GM23338 (cell line): ENCODE data around the gene CHSY1. TPM values are rescaled to one million over a fixed set of nuclear protein-coding genes. Genes with fewer than 3 reads are reported as not detected.
A peak's percentile ranks its signal among the peaks of the same experiment; 100 is the strongest.

ENCODE experiments used
- ATAC-seq: fragments of 200-7000 bp; cut with Tn5 transposase; 3 replicates; pipeline ENCODE4 v1.9.1; 2020
- DNase-seq: peaks from one replicate; pipeline ENCODE4 v3.0.0-alpha.2; 2015; ENCODE audit warnings: low spot score
- H2AFZ ChIP-seq: fragments of 200-600 bp; sonication (generic); 2 replicates; pipeline ENCODE4 v1.8.0; 2016; ENCODE audit warnings: antibody characterized with exemption, mild to moderate bottlenecking, moderate library complexity
- H3F3A ChIP-seq: fragments of 200-600 bp; sonication (generic); replicated peaks from 2 replicates; pipeline ENCODE4 v1.8.0; 2017; ENCODE audit warnings: antibody characterized with exemption, mixed run types, low read depth
- H3K27ac ChIP-seq: fragments of 200-600 bp; sonication (generic); 2 replicates; pipeline ENCODE4 v1.6.1; 2016; ENCODE audit warnings: low read depth
- H3K27me3 ChIP-seq: fragments of 200-600 bp; sonication (generic); 2 replicates; pipeline ENCODE4 v1.8.0; 2016; ENCODE audit warnings: mild to moderate bottlenecking, mixed run types, moderate library complexity; ENCODE audit not compliant: insufficient read depth
- H3K36me3 ChIP-seq: fragments of 200-600 bp; sonication (generic); 2 replicates; pipeline ENCODE4 v1.8.0; 2016; ENCODE audit warnings: mild to moderate bottlenecking; ENCODE audit not compliant: insufficient read depth
- H3K4me1 ChIP-seq: fragments of 200-600 bp; sonication (generic); 2 replicates; pipeline ENCODE4 v1.8.0; 2016; ENCODE audit warnings: mild to moderate bottlenecking, moderate library complexity; ENCODE audit not compliant: insufficient read depth
- H3K4me2 ChIP-seq: fragments of 200-600 bp; sonication (generic); 2 replicates; pipeline ENCODE4 v1.7.1; 2017; ENCODE audit warnings: mixed run types
- H3K4me3 ChIP-seq: fragments of 200-600 bp; sonication (generic); 2 replicates; pipeline ENCODE4 v1.6.1; 2016; ENCODE audit warnings: mixed run types
- H3K79me2 ChIP-seq: fragments of 200-600 bp; sonication (generic); replicated peaks from 2 replicates; pipeline ENCODE4 v1.8.0; 2017; ENCODE audit warnings: mild to moderate bottlenecking; ENCODE audit not compliant: insufficient read depth
- H3K9me2 ChIP-seq: fragments of 200-600 bp; sonication (generic); 2 replicates; pipeline ENCODE4 v1.8.0; 2017; ENCODE audit not compliant: insufficient read depth
- H4K20me1 ChIP-seq: fragments of 200-600 bp; sonication (generic); replicated peaks from 2 replicates; pipeline ENCODE4 v1.8.0; 2017; ENCODE audit warnings: mild to moderate bottlenecking; ENCODE audit not compliant: insufficient read depth
- H3K27ac Mint-ChIP-seq: 2 replicates; pipeline ENCODE4 v1.8.0; 2020; ENCODE audit warnings: inconsistent platforms, mild to moderate bottlenecking, moderate library complexity, mixed read lengths
- H3K27me3 Mint-ChIP-seq: 3 replicates; pipeline ENCODE4 v1.8.0; 2022; ENCODE audit warnings: low read depth, mild to moderate bottlenecking, moderate library complexity, mixed read lengths, inconsistent platforms; ENCODE audit not compliant: insufficient read depth, poor library complexity
- H3K36me3 Mint-ChIP-seq: 3 replicates; pipeline ENCODE4 v1.8.0; 2021; ENCODE audit warnings: low read depth, mild to moderate bottlenecking, inconsistent platforms, moderate library complexity, mixed read lengths
- H3K4me1 Mint-ChIP-seq: 3 replicates; pipeline ENCODE4 v1.8.0; 2020; ENCODE audit warnings: mild to moderate bottlenecking, inconsistent platforms, mixed read lengths
- H3K4me3 Mint-ChIP-seq: 3 replicates; pipeline ENCODE4 v1.8.0; 2021; ENCODE audit warnings: moderate library complexity, mild to moderate bottlenecking, inconsistent platforms, mixed read lengths
- H3K9me3 Mint-ChIP-seq: 3 replicates; pipeline ENCODE4 v1.8.0; 2020; ENCODE audit warnings: moderate library complexity, mild to moderate bottlenecking, inconsistent platforms, mixed read lengths
- EZH2 ChIP-seq: fragments of 200-600 bp; sonication (generic); IDR thresholded peaks from one replicate; pipeline ENCODE4 v1.8.0; 2017; ENCODE audit warnings: antibody characterized with exemption, mild to moderate bottlenecking, low read depth; ENCODE audit not compliant: unreplicated experiment
- EZH2phosphoT487 ChIP-seq: fragments of 200-600 bp; sonication (generic); IDR thresholded peaks from one replicate; pipeline ENCODE4 v1.8.1; 2018; ENCODE audit warnings: antibody characterized with exemption; ENCODE audit not compliant: unreplicated experiment
- NANOG ChIP-seq: IDR thresholded peaks from 2 replicates; pipeline ENCODE4 v1.6.1; 2016; ENCODE audit warnings: antibody characterized with exemption, borderline replicate concordance
- POLR2AphosphoS5 ChIP-seq: IDR thresholded peaks from 2 replicates; pipeline ENCODE4 v1.6.1; 2016; ENCODE audit warnings: antibody characterized with exemption, low read depth
- STAT1 ChIP-seq: IDR thresholded peaks from one replicate; pipeline ENCODE4 v1.6.1; 2016; ENCODE audit warnings: antibody characterized with exemption; ENCODE audit not compliant: unreplicated experiment
- ZNF114 ChIP-seq: fragments of 250-450 bp; sonication (Bioruptor Pico); IDR thresholded peaks from 2 replicates; pipeline ENCODE4 v1.5.0; 2020; ENCODE audit warnings: mild to moderate bottlenecking, moderate library complexity
- ZNF331 ChIP-seq: fragments of 250-450 bp; sonication (Bioruptor Pico); IDR thresholded peaks from 2 replicates; pipeline ENCODE4 v1.5.0; 2020; ENCODE audit warnings: low read depth, mild to moderate bottlenecking, moderate library complexity
- polyA plus RNA-seq: library from polyadenylated mRNA; unstranded; fragments of >200 nt; fragmentation: Nextera tagmentation; extraction: Ambion mirVana; gene quantifications from 2 replicates; pipeline ENCODE4 v1.2.1, GENCODE V29; 2016
- total RNA-seq: library from RNA; depleted of rRNA; stranded (reverse); fragments of >200 nt; shearing (Covaris generic); gene quantifications from 2 replicates; pipeline ENCODE4 v1.2.3, GENCODE V29; 2014
- TF ChIP-seq, protein P1 (sequence below): fragments of 250-450 bp; sonication (Bioruptor Pico); IDR thresholded peaks from 2 replicates; pipeline ENCODE4 v1.5.0; 2020; ENCODE audit warnings: mild to moderate bottlenecking, moderate library complexity
- TF ChIP-seq, protein P2 (sequence below), 2 experiments: fragments of 200-600 bp in 1 of 2; sonication (generic) in 1 of 2; conservative IDR thresholded peaks; 2 replicates each; pipeline versions ENCODE4 v1.5.1 to v1.6.1; 2016 to 2017; ENCODE audit warnings: antibody characterized with exemption in 2 of 2, low read depth in 2 of 2, mild to moderate bottlenecking in 2 of 2, moderate library complexity in 1 of 2

Gene CHSY1
- total and polyA plus RNA-seq, 2 experiments from 2014 or later = 9.8 to 47.7 TPM

DNA sequence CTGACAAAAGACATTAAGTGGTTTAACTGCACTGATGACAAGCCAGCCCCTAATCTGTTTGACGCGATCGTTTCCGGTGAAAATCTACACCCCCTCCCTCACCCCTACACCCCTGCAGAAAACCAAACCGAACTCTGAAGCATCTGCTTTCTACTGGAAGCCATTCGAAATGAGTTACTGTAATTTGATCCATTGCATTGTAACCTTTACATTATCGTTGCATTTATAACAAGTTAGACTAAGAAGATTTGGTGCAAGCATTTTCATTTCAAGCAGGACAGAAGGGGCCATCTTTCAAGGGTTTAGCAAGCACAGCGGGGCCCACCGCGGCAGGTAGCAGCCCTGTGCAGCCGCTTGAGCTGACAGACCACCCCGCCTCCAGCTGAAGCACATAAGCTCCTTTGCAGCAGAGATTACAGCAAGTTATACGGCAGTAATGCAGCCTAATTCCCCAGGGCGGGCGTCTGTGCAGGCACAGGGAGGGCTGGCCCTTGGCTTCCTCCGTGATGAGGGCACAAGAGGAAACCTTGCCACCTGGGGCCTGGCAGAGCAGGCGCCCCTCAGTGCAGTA, 79.3 kb downstream of the CHSY1 start:
- peaks cover 7% of the 10 kb centered on the region; the same call in 1 of the 2 replicates for H3K4me1 ChIP-seq
- peaks cover 11% of the 10 kb centered on the region for H3K79me2 ChIP-seq
- TF ChIP-seq STAT1 (no peak), EZH2phosphoT487 (no peak), POLR2AphosphoS5 (no peak), ZNF331 (CRISPR knock-in tag) (no peak), EZH2 (no peak), ZNF114 (CRISPR knock-in tag) (no peak), NANOG (no peak)
- TF ChIP-seq, protein P1, sequence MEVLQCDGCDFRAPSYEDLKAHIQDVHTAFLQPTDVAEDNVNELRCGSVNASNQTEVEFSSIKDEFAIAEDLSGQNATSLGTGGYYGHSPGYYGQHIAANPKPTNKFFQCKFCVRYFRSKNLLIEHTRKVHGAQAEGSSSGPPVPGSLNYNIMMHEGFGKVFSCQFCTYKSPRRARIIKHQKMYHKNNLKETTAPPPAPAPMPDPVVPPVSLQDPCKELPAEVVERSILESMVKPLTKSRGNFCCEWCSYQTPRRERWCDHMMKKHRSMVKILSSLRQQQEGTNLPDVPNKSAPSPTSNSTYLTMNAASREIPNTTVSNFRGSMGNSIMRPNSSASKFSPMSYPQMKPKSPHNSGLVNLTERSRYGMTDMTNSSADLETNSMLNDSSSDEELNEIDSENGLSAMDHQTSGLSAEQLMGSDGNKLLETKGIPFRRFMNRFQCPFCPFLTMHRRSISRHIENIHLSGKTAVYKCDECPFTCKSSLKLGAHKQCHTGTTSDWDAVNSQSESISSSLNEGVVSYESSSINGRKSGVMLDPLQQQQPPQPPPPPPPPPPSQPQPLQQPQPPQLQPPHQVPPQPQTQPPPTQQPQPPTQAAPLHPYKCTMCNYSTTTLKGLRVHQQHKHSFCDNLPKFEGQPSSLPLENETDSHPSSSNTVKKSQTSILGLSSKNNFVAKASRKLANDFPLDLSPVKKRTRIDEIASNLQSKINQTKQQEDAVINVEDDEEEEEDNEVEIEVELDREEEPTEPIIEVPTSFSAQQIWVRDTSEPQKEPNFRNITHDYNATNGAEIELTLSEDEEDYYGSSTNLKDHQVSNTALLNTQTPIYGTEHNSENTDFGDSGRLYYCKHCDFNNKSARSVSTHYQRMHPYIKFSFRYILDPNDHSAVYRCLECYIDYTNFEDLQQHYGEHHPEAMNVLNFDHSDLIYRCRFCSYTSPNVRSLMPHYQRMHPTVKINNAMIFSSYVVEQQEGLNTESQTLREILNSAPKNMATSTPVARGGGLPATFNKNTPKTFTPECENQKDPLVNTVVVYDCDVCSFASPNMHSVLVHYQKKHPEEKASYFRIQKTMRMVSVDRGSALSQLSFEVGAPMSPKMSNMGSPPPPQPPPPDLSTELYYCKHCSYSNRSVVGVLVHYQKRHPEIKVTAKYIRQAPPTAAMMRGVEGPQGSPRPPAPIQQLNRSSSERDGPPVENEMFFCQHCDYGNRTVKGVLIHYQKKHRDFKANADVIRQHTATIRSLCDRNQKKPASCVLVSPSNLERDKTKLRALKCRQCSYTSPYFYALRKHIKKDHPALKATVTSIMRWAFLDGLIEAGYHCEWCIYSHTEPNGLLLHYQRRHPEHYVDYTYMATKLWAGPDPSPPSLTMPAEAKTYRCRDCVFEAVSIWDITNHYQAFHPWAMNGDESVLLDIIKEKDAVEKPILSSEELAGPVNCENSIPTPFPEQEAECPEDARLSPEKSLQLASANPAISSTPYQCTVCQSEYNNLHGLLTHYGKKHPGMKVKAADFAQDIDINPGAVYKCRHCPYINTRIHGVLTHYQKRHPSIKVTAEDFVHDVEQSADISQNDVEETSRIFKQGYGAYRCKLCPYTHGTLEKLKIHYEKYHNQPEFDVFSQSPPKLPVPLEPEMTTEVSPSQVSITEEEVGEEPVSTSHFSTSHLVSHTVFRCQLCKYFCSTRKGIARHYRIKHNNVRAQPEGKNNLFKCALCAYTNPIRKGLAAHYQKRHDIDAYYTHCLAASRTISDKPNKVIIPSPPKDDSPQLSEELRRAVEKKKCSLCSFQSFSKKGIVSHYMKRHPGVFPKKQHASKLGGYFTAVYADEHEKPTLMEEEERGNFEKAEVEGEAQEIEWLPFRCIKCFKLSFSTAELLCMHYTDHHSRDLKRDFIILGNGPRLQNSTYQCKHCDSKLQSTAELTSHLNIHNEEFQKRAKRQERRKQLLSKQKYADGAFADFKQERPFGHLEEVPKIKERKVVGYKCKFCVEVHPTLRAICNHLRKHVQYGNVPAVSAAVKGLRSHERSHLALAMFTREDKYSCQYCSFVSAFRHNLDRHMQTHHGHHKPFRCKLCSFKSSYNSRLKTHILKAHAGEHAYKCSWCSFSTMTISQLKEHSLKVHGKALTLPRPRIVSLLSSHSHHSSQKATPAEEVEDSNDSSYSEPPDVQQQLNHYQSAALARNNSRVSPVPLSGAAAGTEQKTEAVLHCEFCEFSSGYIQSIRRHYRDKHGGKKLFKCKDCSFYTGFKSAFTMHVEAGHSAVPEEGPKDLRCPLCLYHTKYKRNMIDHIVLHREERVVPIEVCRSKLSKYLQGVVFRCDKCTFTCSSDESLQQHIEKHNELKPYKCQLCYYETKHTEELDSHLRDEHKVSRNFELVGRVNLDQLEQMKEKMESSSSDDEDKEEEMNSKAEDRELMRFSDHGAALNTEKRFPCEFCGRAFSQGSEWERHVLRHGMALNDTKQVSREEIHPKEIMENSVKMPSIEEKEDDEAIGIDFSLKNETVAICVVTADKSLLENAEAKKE (CRISPR knock-in tag) = no peak
- TF ChIP-seq, protein P2, sequence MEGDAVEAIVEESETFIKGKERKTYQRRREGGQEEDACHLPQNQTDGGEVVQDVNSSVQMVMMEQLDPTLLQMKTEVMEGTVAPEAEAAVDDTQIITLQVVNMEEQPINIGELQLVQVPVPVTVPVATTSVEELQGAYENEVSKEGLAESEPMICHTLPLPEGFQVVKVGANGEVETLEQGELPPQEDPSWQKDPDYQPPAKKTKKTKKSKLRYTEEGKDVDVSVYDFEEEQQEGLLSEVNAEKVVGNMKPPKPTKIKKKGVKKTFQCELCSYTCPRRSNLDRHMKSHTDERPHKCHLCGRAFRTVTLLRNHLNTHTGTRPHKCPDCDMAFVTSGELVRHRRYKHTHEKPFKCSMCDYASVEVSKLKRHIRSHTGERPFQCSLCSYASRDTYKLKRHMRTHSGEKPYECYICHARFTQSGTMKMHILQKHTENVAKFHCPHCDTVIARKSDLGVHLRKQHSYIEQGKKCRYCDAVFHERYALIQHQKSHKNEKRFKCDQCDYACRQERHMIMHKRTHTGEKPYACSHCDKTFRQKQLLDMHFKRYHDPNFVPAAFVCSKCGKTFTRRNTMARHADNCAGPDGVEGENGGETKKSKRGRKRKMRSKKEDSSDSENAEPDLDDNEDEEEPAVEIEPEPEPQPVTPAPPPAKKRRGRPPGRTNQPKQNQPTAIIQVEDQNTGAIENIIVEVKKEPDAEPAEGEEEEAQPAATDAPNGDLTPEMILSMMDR (conservative IDR thresholded peaks at IDR 0.05; ENCODE audit: low read depth in 2 of 2) = no peak
- H2AFZ ChIP-seq = no peak overlapping the region
- peaks cover 33% of the 10 kb centered on the region for H3K36me3 Mint-ChIP-seq
- no peaks in the 10 kb centered on the region for H3K36me3 ChIP-seq
- H3K9me3 Mint-ChIP-seq = peaks cover 1% of the 10 kb centered on the region; the same call in 1 of the 3 replicates
- H3K4me3 ChIP-seq = no peak overlapping the region
- no peak overlapping the region for H3K27ac ChIP-seq
- H3K4me2 ChIP-seq = no peak overlapping the region
- no peaks in the 10 kb centered on the region for H3K9me2 ChIP-seq
- no peaks in the 10 kb centered on the region for H3K27me3 ChIP-seq
- H3K4me3 Mint-ChIP-seq = no peak overlapping the region
- H3K27me3 Mint-ChIP-seq = peaks cover 16% of the 10 kb centered on the region
- H3F3A ChIP-seq = peaks cover 11% of the 10 kb centered on the region
- peak overlapping the region; percentile 30; the same call in 1 of the 2 replicates for H3K27ac Mint-ChIP-seq
- H4K20me1 ChIP-seq = no peaks in the 10 kb centered on the region; the same call in 1 of the 2 replicates
- peaks cover 26% of the 10 kb centered on the region for H3K4me1 Mint-ChIP-seq
- DNase-seq = no peak
- ATAC-seq = peak; percentile 21
